AG20443 (cell line): ENCODE data around the gene ANO4.

Experiments
- DNase-seq: peaks from one replicate; pipeline ENCODE4 v3.0.0; 2012; ENCODE audit warnings: low spot score, mixed read lengths

Gene ANO4

GRCh38 chr12:100794441-100795173 is at the start of gene ANO4:
Gene ANO4, plus strand, starts transcription at chr12:100794776. Its CDS starts 107,010 bp downstream, at chr12:100901786.
- DNase-seq, result peak; percentile 24

- no peak for DNase-seq
Observed at GRCh38 chr12:100745378-100746071, 49.1 kb upstream of the ANO4 start.

- no peak for DNase-seq
Observed at GRCh38 chr12:100752841-100753240, 41.7 kb upstream of the ANO4 start.

GRCh38 chr12:100753837-100754236 is 40.7 kb upstream of the ANO4 start:
- DNase-seq, result no peak

GRCh38 chr12:100755186-100755585 is 39.4 kb upstream of the ANO4 start:
- no peak for DNase-seq

DNA sequence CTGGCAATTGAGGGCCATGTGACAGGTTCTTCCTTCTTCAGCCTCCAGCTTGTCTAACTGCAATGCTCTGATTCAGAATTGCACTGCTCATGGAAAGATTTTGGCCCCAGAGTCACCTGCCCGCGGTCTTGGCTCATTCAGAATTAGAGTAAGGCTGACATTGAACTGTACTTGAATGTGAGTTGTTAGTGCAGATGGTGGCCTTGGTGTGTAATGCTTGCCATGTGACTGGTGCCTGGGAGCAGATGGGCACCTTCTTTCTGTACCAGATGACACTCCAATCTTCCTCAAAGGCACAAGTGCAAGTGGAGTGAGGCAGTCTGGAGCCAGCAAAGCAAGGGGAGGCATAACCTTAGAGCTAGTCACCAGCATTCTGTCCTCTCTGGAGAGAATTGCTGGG is 36.5 kb upstream of the ANO4 start:
- DNase-seq, result no peak

- no peak for DNase-seq
Observed at GRCh38 chr12:100767371-100767770, 27.2 kb upstream of the ANO4 start.

GRCh38 chr12:100767950-100768349 is 26.6 kb upstream of the ANO4 start:
- no peak for DNase-seq

DNA sequence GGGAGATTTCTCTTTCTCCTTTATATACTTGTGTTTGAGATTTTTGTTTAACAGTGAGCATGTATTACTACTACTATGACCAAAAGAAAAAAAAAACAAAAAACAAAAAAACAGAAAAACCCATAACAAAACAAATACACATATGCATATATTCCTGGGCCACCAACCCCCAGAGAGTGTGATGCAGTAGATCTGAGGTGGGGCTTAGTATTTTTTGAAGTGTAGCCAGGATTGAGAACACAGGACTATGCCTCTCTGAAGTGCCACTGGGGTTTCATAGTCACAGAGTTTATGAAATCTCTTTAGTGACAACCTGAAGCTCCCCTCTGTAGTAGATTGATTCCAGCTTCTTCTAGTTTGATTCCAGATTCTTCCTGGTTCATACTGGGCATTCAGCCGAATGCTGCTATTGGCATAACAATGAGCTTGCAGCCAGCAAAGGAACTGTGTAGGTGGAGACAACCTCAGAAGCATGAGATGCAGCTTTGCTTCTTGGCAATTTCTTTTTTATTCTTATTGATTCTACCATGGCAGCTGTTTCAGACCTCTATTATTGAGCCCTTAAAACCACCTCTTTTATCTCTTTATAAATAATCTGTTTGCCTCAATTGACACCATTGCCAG is 15.5 kb upstream of the ANO4 start:
- no peak for DNase-seq

- peak; percentile 31 for DNase-seq
Observed at GRCh38 chr12:100789146-100789545, 5.4 kb upstream of the ANO4 start.

DNA sequence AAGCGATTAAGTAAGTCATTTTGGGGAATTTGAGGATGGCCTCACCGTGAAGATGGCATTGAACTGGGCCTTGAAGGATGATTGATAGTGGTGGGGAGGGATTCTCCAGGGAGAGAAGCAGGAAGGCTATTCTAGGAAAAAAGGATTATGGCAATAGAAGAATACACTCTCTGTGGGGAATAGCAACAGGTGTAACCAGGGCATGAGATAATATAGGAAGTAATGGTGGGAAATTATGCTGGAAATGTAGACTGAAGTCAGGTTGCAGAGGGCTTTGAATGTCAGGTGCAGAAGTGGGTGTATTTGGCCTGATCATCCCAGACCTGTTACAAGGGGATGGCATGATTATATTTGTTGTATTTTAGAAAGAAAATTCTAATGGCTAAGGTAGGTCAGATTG is 4.6 kb upstream of the ANO4 start:
- DNase-seq, result no peak

DNA sequence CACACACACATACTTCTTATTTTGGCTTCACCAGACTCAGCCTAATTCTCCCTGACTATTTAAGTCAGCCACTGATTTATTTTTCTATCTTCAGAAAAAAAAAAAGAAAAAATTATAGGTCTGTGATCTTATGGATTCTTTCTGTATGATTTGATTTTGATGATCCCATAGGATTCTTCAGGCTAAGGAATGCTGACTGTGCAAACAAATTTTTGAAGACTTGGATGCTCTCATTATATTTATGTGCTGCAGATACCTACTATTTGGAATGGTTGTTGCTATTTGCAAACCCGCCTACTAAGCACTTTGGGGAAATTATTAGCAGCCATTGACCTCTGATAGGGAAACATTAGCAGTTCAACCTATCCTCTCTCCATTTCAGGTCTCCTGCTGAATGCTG is 4.0 kb upstream of the ANO4 start:
- DNase-seq, result no peak

- peak; percentile 35 for DNase-seq
Observed at GRCh38 chr12:100793182-100793581, 1.4 kb upstream of the ANO4 start.

- no peak for DNase-seq
Observed at GRCh38 chr12:100795174-100795799, 711 bp downstream of the ANO4 start.

DNA sequence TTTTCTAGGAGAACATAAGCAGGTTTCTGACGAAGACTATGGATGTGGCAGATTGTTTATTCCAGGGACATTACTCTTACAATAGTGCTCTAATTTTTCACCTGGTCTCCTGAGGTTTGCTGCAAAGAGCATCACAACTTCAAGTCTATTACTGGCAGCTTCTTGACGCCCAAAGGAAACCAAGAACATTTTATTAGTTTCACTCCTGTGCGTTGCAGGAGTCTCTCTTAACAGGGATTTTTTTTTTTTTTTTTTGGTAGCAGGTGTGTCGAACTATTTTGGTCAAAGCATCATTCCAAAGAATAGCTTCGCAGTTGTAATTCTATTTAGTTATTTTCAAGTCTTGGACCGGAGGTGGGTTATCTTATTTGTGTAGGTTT is 1.2 kb downstream of the ANO4 start:
- DNase-seq, result no peak

GRCh38 chr12:100796621-100797020 is 2.0 kb downstream of the ANO4 start:
- no peak for DNase-seq

DNA sequence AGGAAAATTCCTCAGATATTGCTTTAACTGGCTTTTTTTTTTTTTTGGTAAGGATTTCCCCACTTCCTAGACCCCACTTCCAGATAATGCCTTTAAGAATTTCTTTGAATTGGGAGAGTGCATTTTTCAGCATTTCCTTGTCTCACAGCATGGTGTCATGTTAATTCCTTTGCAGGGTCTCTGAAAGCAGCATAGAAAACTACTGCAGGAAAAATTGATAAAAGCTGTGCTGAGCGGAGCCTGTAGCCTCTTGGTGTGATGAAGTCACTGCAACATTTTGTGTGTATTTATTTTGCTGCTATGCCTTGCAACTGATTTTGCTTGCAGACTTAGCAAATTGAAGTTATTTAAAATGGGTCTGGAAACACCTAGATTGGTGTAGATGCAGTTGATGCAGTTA is 2.7 kb downstream of the ANO4 start:
- DNase-seq, result no peak

GRCh38 chr12:100797786-100798185 is 3.2 kb downstream of the ANO4 start:
- no peak for DNase-seq

- no peak for DNase-seq
Observed at GRCh38 chr12:100798286-100799160, 3.9 kb downstream of the ANO4 start.

- no peak for DNase-seq
Observed at GRCh38 chr12:100799770-100800169, 5.2 kb downstream of the ANO4 start.

GRCh38 chr12:100800723-100801122 is 6.1 kb downstream of the ANO4 start:
- no peak for DNase-seq

DNA sequence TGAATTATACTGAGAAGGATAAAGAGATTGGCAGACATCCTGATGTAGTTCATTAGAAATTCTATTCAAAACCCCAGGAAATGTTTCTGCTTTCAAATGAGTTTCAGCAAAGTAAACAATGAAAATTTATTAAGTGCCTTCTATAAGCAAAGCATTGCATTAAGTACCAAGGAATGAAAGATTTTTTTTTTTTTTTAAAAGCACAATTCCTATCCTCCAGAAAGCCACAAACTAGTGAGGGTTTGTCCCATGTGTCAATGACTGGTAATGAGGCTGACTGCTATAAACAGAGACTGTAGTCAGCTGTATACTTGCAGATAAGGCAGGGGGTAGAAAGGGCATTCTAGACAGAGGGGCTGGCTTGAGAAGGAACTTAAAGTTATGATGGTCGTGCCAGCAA is 6.7 kb downstream of the ANO4 start:
- DNase-seq, result no peak
